Prostate gland (tissue), 2 donors: ENCODE results near the gene RIPOR2.

Experiments used
- CTCF ChIP-seq, 4 experiments: fragments of 200-600 bp in 2 of 4; fragments of 450-650 bp in 2 of 4; sonication (generic) in 2 of 4; IDR thresholded peaks; 1 replicate in 3 of 4; 2 replicates in 1 of 4; pipeline ENCODE4 v1.5.1; 2016 to 2019; ENCODE audit warnings: antibody characterized with exemption in 4 of 4, mild to moderate bottlenecking in 2 of 4, moderate library complexity in 2 of 4
- POLR2A ChIP-seq: fragments of 450-650 bp; IDR thresholded peaks from one replicate; pipeline ENCODE4 v1.6.1; 2016; ENCODE audit warnings: antibody characterized with exemption, mild to moderate bottlenecking
- POLR2AphosphoS5 ChIP-seq: sonication (generic); formaldehyde crosslinking; IDR thresholded peaks from one replicate; pipeline ENCODE4 v1.6.1; 2017; ENCODE audit warnings: antibody characterized with exemption

GRCh38 chr6:24778121-24778520 is 157.6 kb downstream of the RIPOR2 start:
- no peak for TF ChIP-seq CTCF (IDR thresholded peaks at IDR 0.05)
- no peak for TF ChIP-seq POLR2A
- TF ChIP-seq POLR2AphosphoS5, result no peak
